ENCODE measurements around the gene LRRC4C. TPM values are rescaled to one million over a fixed set of nuclear protein-coding genes. Genes with fewer than 3 reads are reported as not detected.

LRRC4C gene
- polyA plus RNA-seq, 1 donor from 2014 or later, result 24.3 TPM

GRCh38 chr11:40139536-40139935, 1319.9 kb downstream of the LRRC4C start:
- peaks cover 8% of the 10 kb centered on the region for H3K36me3 ChIP-seq (ENCODE audit: insufficient read depth, low read length)
- no peaks in the 10 kb centered on the region for H3K9me3 ChIP-seq (ENCODE audit: low read length)
- no peaks in the 10 kb centered on the region for H3F3A ChIP-seq (ENCODE audit: insufficient read depth, low read length, poor library complexity, severe bottlenecking)
- H3K4me2 ChIP-seq (ENCODE audit: low read length), result no peak overlapping the region
- no peaks in the 10 kb centered on the region for H3K9me2 ChIP-seq (ENCODE audit: insufficient read depth, low read length)
- H2AFZ ChIP-seq (ENCODE audit: low read depth, low read length), result no peak overlapping the region
- H4K20me1 ChIP-seq (ENCODE audit: insufficient read depth), result no peaks in the 10 kb centered on the region
- H3K4me3 ChIP-seq (ENCODE audit: low read length), result no peak overlapping the region
- TF ChIP-seq RAD21 (conservative IDR thresholded peaks at IDR 0.05) (no peak), MXI1 (conservative IDR thresholded peaks at IDR 0.05; ENCODE audit: poor library complexity, severe bottlenecking) (no peak), CTCF (IDR thresholded peaks at IDR 0.05; ENCODE audit: poor library complexity, severe bottlenecking) (no peak), POLR2AphosphoS5 (IDR thresholded peaks at IDR 0.05) (no peak), REST (IDR thresholded peaks at IDR 0.05; ENCODE audit: borderline replicate concordance) (no peak), EP300 (conservative IDR thresholded peaks at IDR 0.05; ENCODE audit: poor library complexity, severe bottlenecking) (no peak), SMC3 (conservative IDR thresholded peaks at IDR 0.05; ENCODE audit: poor library complexity) (no peak), EZH2 (IDR thresholded peaks at IDR 0.05; ENCODE audit: borderline replicate concordance, insufficient read depth, low read length, poor library complexity, severe bottlenecking) (no peak), TAF1 (IDR thresholded peaks at IDR 0.05; ENCODE audit: low read depth) (no peak)
- no peaks in the 10 kb centered on the region for H3K79me2 ChIP-seq (replicated peaks; ENCODE audit: insufficient read depth, low read length)
- no peak overlapping the region for H3K9ac ChIP-seq (ENCODE audit: low read length)
- no peak overlapping the region for H3K27ac ChIP-seq (ENCODE audit: low read length)
- no peaks in the 10 kb centered on the region for H3K27me3 ChIP-seq (ENCODE audit: insufficient read depth, low read depth, low read length)

- H3K27ac ChIP-seq (ENCODE audit: low read length), result no peak overlapping the region
- H3K9me3 ChIP-seq (ENCODE audit: low read length), result no peaks in the 10 kb centered on the region
- no peak overlapping the region for H3K4me2 ChIP-seq (ENCODE audit: low read length)
- H3K79me2 ChIP-seq (replicated peaks; ENCODE audit: insufficient read depth, low read length), result no peaks in the 10 kb centered on the region
- TF ChIP-seq POLR2AphosphoS5 (IDR thresholded peaks at IDR 0.05) (no peak), RAD21 (conservative IDR thresholded peaks at IDR 0.05) (no peak), SMC3 (conservative IDR thresholded peaks at IDR 0.05; ENCODE audit: poor library complexity) (no peak), EZH2 (IDR thresholded peaks at IDR 0.05; ENCODE audit: borderline replicate concordance, insufficient read depth, low read length, poor library complexity, severe bottlenecking) (no peak), EP300 (conservative IDR thresholded peaks at IDR 0.05; ENCODE audit: poor library complexity, severe bottlenecking) (no peak), MXI1 (conservative IDR thresholded peaks at IDR 0.05; ENCODE audit: poor library complexity, severe bottlenecking) (no peak), TAF1 (IDR thresholded peaks at IDR 0.05; ENCODE audit: low read depth) (no peak), CTCF (IDR thresholded peaks at IDR 0.05; ENCODE audit: poor library complexity, severe bottlenecking) (no peak), REST (IDR thresholded peaks at IDR 0.05; ENCODE audit: borderline replicate concordance) (no peak)
- H3F3A ChIP-seq (ENCODE audit: insufficient read depth, low read length, poor library complexity, severe bottlenecking), result no peaks in the 10 kb centered on the region
- no peak overlapping the region for H3K9ac ChIP-seq (ENCODE audit: low read length)
- peaks cover 8% of the 10 kb centered on the region for H3K36me3 ChIP-seq (ENCODE audit: insufficient read depth, low read length)
- H2AFZ ChIP-seq (ENCODE audit: low read depth, low read length), result no peak overlapping the region
- H3K9me2 ChIP-seq (ENCODE audit: insufficient read depth, low read length), result no peaks in the 10 kb centered on the region
- H4K20me1 ChIP-seq (ENCODE audit: insufficient read depth), result no peaks in the 10 kb centered on the region
- H3K4me3 ChIP-seq (ENCODE audit: low read length), result no peak overlapping the region
- H3K27me3 ChIP-seq (ENCODE audit: insufficient read depth, low read depth, low read length), result no peaks in the 10 kb centered on the region
Measured at GRCh38 chr11:40139066-40139465, 1320.4 kb downstream of the LRRC4C start.

Measured in neural cell (in vitro differentiated cells).